H9 (cell line): ENCODE data around the gene EDAR. TPM values are rescaled to one million over a fixed set of nuclear protein-coding genes. Genes with fewer than 3 reads are reported as not detected.

ENCODE experiments used
- DNase-seq: peaks from one replicate; pipeline ENCODE4 v3.0.0-alpha.2; 2017
- H2AFZ ChIP-seq: one replicate; pipeline ENCODE4 v1.6.1; 2013; ENCODE audit warnings: mild to moderate bottlenecking, low read length, control low read depth, moderate library complexity
- H2AK5ac ChIP-seq: 2 replicates; pipeline ENCODE4 v1.6.1; 2013; ENCODE audit warnings: low read length, control low read depth, mixed read lengths; ENCODE audit not compliant: insufficient read length
- H2BK120ac ChIP-seq: one replicate; pipeline ENCODE4 v1.6.1; 2013; ENCODE audit warnings: low read depth, mild to moderate bottlenecking, low read length, control low read depth, inconsistent platforms; ENCODE audit not compliant: poor library complexity, severe bottlenecking
- H2BK12ac ChIP-seq: 2 replicates; pipeline ENCODE4 v1.6.1; 2013; ENCODE audit warnings: low read length, control low read depth, mixed read lengths, low read depth; ENCODE audit not compliant: insufficient read length
- H2BK15ac ChIP-seq: 2 replicates; pipeline ENCODE4 v1.6.1; 2013; ENCODE audit warnings: low read depth, low read length, control low read depth
- H2BK20ac ChIP-seq: one replicate; pipeline ENCODE4 v1.6.1; 2013; ENCODE audit warnings: low read depth, mild to moderate bottlenecking, low read length, control low read depth, inconsistent platforms; ENCODE audit not compliant: poor library complexity, severe bottlenecking
- H2BK5ac ChIP-seq: 2 replicates; pipeline ENCODE4 v1.6.1; 2013; ENCODE audit warnings: low read length, control low read depth, mixed read lengths; ENCODE audit not compliant: insufficient read length
- H3K14ac ChIP-seq: 2 replicates; pipeline ENCODE4 v1.6.1; 2013; ENCODE audit warnings: low read length, control low read depth; ENCODE audit not compliant: insufficient read depth
- H3K18ac ChIP-seq: 2 replicates; pipeline ENCODE4 v1.6.1; 2013; ENCODE audit warnings: low read depth, mild to moderate bottlenecking, mixed read lengths, low read length, control low read depth; ENCODE audit not compliant: insufficient read length
- H3K23ac ChIP-seq: 2 replicates; pipeline ENCODE4 v1.6.1; 2013; ENCODE audit warnings: low read length, control low read depth, mixed read lengths, low read depth; ENCODE audit not compliant: insufficient read length
- H3K23me2 ChIP-seq: 2 replicates; pipeline ENCODE4 v1.6.1; 2013; ENCODE audit warnings: low read depth, mild to moderate bottlenecking, mixed read lengths, low read length, control low read depth; ENCODE audit not compliant: insufficient read length, poor library complexity, severe bottlenecking
- H3K27ac ChIP-seq: 2 replicates; pipeline ENCODE4 v1.5.1; 2013; ENCODE audit warnings: low read length, control low read depth, mixed read lengths, low read depth; ENCODE audit not compliant: insufficient read length
- H3K27me3 ChIP-seq: 2 replicates; pipeline ENCODE4 v1.6.1; 2013; ENCODE audit warnings: low read length, control low read depth, inconsistent platforms; ENCODE audit not compliant: insufficient read depth
- H3K4ac ChIP-seq: 2 replicates; pipeline ENCODE4 v1.6.1; 2013; ENCODE audit warnings: low read depth, mild to moderate bottlenecking, control low read depth, inconsistent platforms, low read length, moderate library complexity
- H3K4me1 ChIP-seq: 2 replicates; pipeline ENCODE4 v1.6.1; 2013; ENCODE audit warnings: low read length, control low read depth, inconsistent platforms; ENCODE audit not compliant: insufficient read depth
- H3K4me2 ChIP-seq: 2 replicates; pipeline ENCODE4 v1.6.1; 2013; ENCODE audit warnings: low read length, control low read depth, mixed read lengths; ENCODE audit not compliant: insufficient read length, insufficient read depth
- H3K56ac ChIP-seq: 2 replicates; pipeline ENCODE4 v1.6.1; 2013; ENCODE audit warnings: low read depth, mild to moderate bottlenecking, mixed read lengths, low read length, control low read depth; ENCODE audit not compliant: insufficient read length
- H3K79me1 ChIP-seq: 2 replicates; pipeline ENCODE4 v1.6.1; 2013; ENCODE audit warnings: low read depth, mild to moderate bottlenecking, moderate library complexity, low read length, control low read depth, inconsistent platforms; ENCODE audit not compliant: insufficient read depth, poor library complexity, severe bottlenecking
- H3K79me2 ChIP-seq: 2 replicates; pipeline ENCODE4 v1.6.1; 2013; ENCODE audit warnings: low read length, control low read depth, inconsistent platforms; ENCODE audit not compliant: insufficient read depth
- H3K9ac ChIP-seq: 2 replicates; pipeline ENCODE4 v1.6.1; 2013; ENCODE audit warnings: low read length, control low read depth, mixed read lengths; ENCODE audit not compliant: insufficient read length; ENCODE audit errors: extremely low read depth
- H3K9me3 ChIP-seq: one replicate; pipeline ENCODE4 v1.6.1; 2013; ENCODE audit warnings: low read depth, low read length, inconsistent platforms; ENCODE audit not compliant: control insufficient read depth
- H3T11ph ChIP-seq: one replicate; pipeline ENCODE4 v1.6.1; 2013; ENCODE audit warnings: mild to moderate bottlenecking, low read length, control low read depth, inconsistent platforms
- H4K20me1 ChIP-seq: one replicate; pipeline ENCODE4 v1.6.1; 2013; ENCODE audit not compliant: control insufficient read depth, insufficient read length, insufficient read depth
- H4K5ac ChIP-seq: 2 replicates; pipeline ENCODE4 v1.6.1; 2013; ENCODE audit warnings: low read depth, mild to moderate bottlenecking, mixed read lengths, low read length, control low read depth; ENCODE audit not compliant: insufficient read length
- H4K8ac ChIP-seq: replicated peaks from 2 replicates; pipeline ENCODE4 v1.6.1; 2013; ENCODE audit warnings: low read length, control low read depth, mixed read lengths, low read depth; ENCODE audit not compliant: insufficient read length
- H4K91ac ChIP-seq: 2 replicates; pipeline ENCODE4 v1.6.1; 2013; ENCODE audit warnings: low read depth, mild to moderate bottlenecking, moderate library complexity, mixed read lengths, low read length, control low read depth; ENCODE audit not compliant: insufficient read length
- H3K27ac Mint-ChIP-seq, 3 experiments: 2 replicates in 2 of 3; 3 replicates in 1 of 3; pipeline ENCODE4 v1.8.0; 2020 to 2021; ENCODE audit warnings: mixed read lengths in 3 of 3, mild to moderate bottlenecking in 1 of 3, moderate library complexity in 1 of 3
- H3K27me3 Mint-ChIP-seq: 2 replicates; pipeline ENCODE4 v1.8.0; 2021; ENCODE audit warnings: low read depth, mild to moderate bottlenecking, moderate library complexity, mixed read lengths
- H3K36me3 Mint-ChIP-seq, 3 experiments: 2 replicates in 2 of 3; 3 replicates in 1 of 3; pipeline ENCODE4 v1.8.0; 2020 to 2021; ENCODE audit warnings: low read depth in 3 of 3, mixed read lengths in 3 of 3; ENCODE audit not compliant: insufficient read depth in 1 of 3
- H3K4me1 Mint-ChIP-seq, 2 experiments: 2 replicates each; pipeline ENCODE4 v1.8.0; 2020; ENCODE audit warnings: mixed read lengths in 2 of 2
- H3K4me3 Mint-ChIP-seq, 2 experiments: 2 replicates in 1 of 2; 3 replicates in 1 of 2; pipeline ENCODE4 v1.8.0; 2020 to 2021; ENCODE audit warnings: mild to moderate bottlenecking in 2 of 2, mixed read lengths in 2 of 2, moderate library complexity in 1 of 2
- H3K9me3 Mint-ChIP-seq, 2 experiments: 2 replicates in 1 of 2; 3 replicates in 1 of 2; pipeline ENCODE4 v1.8.0; 2020; ENCODE audit warnings: mild to moderate bottlenecking in 2 of 2, mixed read lengths in 2 of 2, moderate library complexity in 1 of 2
- CTCF ChIP-seq: fragments of 200-600 bp; sonication (generic); conservative IDR thresholded peaks from 3 replicates; pipeline ENCODE4 v1.8.0; 2021; ENCODE audit warnings: antibody characterized with exemption, mild to moderate bottlenecking
- WGBS: extraction: QIAGEN DNeasy Blood & Tissue Kit; methylation state at CpG from one replicate; pipeline ENCODE4 v1.1.7; 2013; ENCODE audit warnings: missing lambda C conversion rate, low lambda C conversion rate, mixed read lengths; ENCODE audit not compliant: insufficient read length; ENCODE audit errors: extremely low coverage; 5-methylcytosine and 5-hydroxymethylcytosine counted together
- total RNA-seq: library from RNA; stranded (reverse); gene quantifications from 2 replicates; pipeline ENCODE4 v1.2.1, GENCODE V29; 2021

EDAR gene
- total RNA-seq, 1 experiment from 2014 or later: not detected

DNA sequence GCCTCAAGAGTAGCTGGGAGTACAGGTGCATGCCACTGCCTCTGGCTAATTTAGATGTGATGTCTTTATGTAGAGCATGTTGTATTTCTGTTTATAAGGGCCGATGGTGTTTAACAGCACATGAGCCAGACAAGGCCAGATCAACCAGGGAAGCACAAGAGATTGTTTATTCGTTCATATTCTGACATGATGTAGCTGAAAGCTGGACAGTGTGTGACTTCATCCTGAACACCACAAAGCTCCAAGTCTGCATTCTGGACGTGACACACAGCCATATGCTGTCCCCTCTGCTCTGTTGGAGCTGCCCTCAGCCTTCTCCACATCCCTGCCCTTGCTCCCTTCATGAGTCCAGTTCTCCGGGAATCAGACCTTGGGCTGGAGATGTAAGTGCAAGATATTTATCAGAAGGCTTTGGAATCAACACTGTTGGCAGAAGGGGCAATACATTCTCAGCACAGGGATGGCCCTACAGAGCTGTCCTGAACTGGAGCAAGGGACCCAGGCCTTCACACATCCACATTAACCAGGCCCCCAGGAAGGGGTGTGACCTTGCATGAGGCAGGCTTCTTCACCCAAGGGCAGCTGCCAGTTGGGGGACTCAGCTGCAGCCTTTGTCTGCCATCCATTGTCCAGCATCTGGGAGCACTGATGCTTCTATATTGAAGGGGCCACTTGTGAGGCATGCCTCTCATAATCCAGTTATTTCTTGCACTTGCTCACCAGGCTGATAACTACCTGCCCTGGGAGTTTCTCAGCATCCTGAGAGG, 38.5 kb downstream of the EDAR start:
- Mint-ChIP-seq H3K36me3 (peaks cover 5 to 17% (median 9%) of the 10 kb centered on the region in 3 experiments), H3K9me3 (peaks cover 33 to 37% of the 10 kb centered on the region in 2 experiments), H3K4me1 (no peaks in the 10 kb centered on the region), H3K27ac (no peak overlapping the region; a peak in 1 of 7 replicates), H3K27me3 (peaks cover 6% of the 10 kb centered on the region), H3K4me3 (no peak overlapping the region)
- no peak overlapping the region for H3K27ac ChIP-seq
- no peak overlapping the region for H2BK120ac ChIP-seq
- H3K4me1 ChIP-seq: no peaks in the 10 kb centered on the region
- H2BK15ac ChIP-seq: no peak overlapping the region
- no peak overlapping the region for H2BK12ac ChIP-seq
- no peak overlapping the region for H3K14ac ChIP-seq
- no peak for TF ChIP-seq CTCF
- DNase-seq: no peak
- H2AK5ac ChIP-seq: no peak overlapping the region
- H3T11ph ChIP-seq: no peak overlapping the region
- no peak overlapping the region for H3K56ac ChIP-seq
- no CpG with 5 or more reads among the region's 4 CpGs for WGBS
- H4K20me1 ChIP-seq: no peaks in the 10 kb centered on the region
- no peak overlapping the region for H3K9ac ChIP-seq
- no peaks in the 10 kb centered on the region for H3K27me3 ChIP-seq
- no peaks in the 10 kb centered on the region for H3K23me2 ChIP-seq
- H4K8ac ChIP-seq: no peak overlapping the region
- H3K79me2 ChIP-seq: no peaks in the 10 kb centered on the region
- no peak overlapping the region for H3K4ac ChIP-seq
- no peak overlapping the region for H2AFZ ChIP-seq
- H3K23ac ChIP-seq: no peak overlapping the region
- no peak overlapping the region for H2BK20ac ChIP-seq
- H3K4me2 ChIP-seq: no peak overlapping the region
- no peaks in the 10 kb centered on the region for H3K79me1 ChIP-seq
- H2BK5ac ChIP-seq: no peak overlapping the region
- no peak overlapping the region for H4K91ac ChIP-seq
- no peaks in the 10 kb centered on the region for H3K9me3 ChIP-seq
- H4K5ac ChIP-seq: no peak overlapping the region
- no peak overlapping the region for H3K18ac ChIP-seq
